Measurements from ENCODE around the gene WDR82. TPM values are rescaled to one million over a fixed set of nuclear protein-coding genes. Genes with fewer than 3 reads are reported as not detected.

Gene WDR82
- total and polyA plus RNA-seq, 2 of the 4 experiments (the other 2 are of a cell fraction): 38.1 to 68.1 TPM

- no peak overlapping the region for H4K8ac ChIP-seq (ENCODE audit: low read depth in 2 of 2, low read length in 2 of 2)
- no peak overlapping the region for H2AK5ac ChIP-seq (ENCODE audit: low read depth, low read length)
- no peak overlapping the region for H3K4me2 ChIP-seq (ENCODE audit: low read depth, low read length)
- 100% methylated on average over 1 of the region's 4 CpGs; no CpG with 5 or more reads in 1 of the 2 experiments for WGBS, 2 experiments (ENCODE audit: extremely low coverage in 2 of 2, insufficient read length in 1 of 2)
- in situ Hi-C loops (cut with MboI; ENCODE audit: low sequenced_read_pairs) (no loop called here), dilution Hi-C loops (cut with HindIII; ENCODE audit: low sequenced_read_pairs, unreplicated experiment) (no loop called here), intact Hi-C loops (cut with micrococcal nuclease) (no loop called here)
- no peak overlapping the region for H3K27ac ChIP-seq (ENCODE audit: insufficient read depth, low read length)
- no peak overlapping the region for H2BK15ac ChIP-seq (ENCODE audit: low read depth, low read length)
- H3K4me3 ChIP-seq (ENCODE audit: insufficient read depth, low read depth, low read length): no peak overlapping the region
- no peak overlapping the region for H3K18ac ChIP-seq (ENCODE audit: low read depth, low read length)
- H3K27me3 ChIP-seq (ENCODE audit: control insufficient read depth, insufficient read depth, low read length): no peaks in the 10 kb centered on the region
- H3K36me3 ChIP-seq (ENCODE audit: control insufficient read depth, insufficient read depth, low read length): peaks cover 61% of the 10 kb centered on the region
- H3K23ac ChIP-seq (ENCODE audit: low read depth, low read length): no peak overlapping the region
- no peak overlapping the region for H3K4ac ChIP-seq (ENCODE audit: low read depth, low read length)
- no peaks in the 10 kb centered on the region for H3K9me3 ChIP-seq (ENCODE audit: control insufficient read depth, insufficient read depth, low read length)
- H2BK5ac ChIP-seq (ENCODE audit: low read depth, low read length, poor library complexity, severe bottlenecking): no peak overlapping the region
- H2BK120ac ChIP-seq (ENCODE audit: low read depth, low read length): no peak overlapping the region
- H3K14ac ChIP-seq (replicated peaks; ENCODE audit: low read depth, low read length): no peak overlapping the region
- no peak overlapping the region for H4K91ac ChIP-seq (ENCODE audit: insufficient read depth, low read depth, low read length)
- ATAC-seq (ENCODE audit: low read depth) (no peak), DNase-seq (no peak)
- no peak overlapping the region for H3K9ac ChIP-seq (ENCODE audit: low read depth, low read length)
- CTCF ChIA-PET: no interaction called here
- H2AFZ ChIP-seq (replicated peaks; ENCODE audit: low read length, poor library complexity): no peak overlapping the region
- H3K4me1 ChIP-seq (ENCODE audit: control insufficient read depth, insufficient read depth, low read length): 0 out of 2 replicates have a peak, but pooled peaks cover 2% of the 10 kb centered on the region
- peaks cover 16% of the 10 kb centered on the region; the same call in 1 of the 2 replicates for H4K20me1 ChIP-seq (ENCODE audit: insufficient read depth, low read length)
- POLR2A ChIA-PET (ENCODE audit: unreplicated experiment): interaction anchor here (0.6 kb wide), 1 partner anchor 13 kb away, joined by 3 read pairs; no protein-coding TSS in a partner anchor
- H4K5ac ChIP-seq (ENCODE audit: low read depth, low read length): no peak overlapping the region
- H2AK9ac ChIP-seq (replicated peaks; ENCODE audit: low read depth, low read length, poor library complexity): no peak overlapping the region
- no TSS peak for BruUV-seq (replicated peaks)
- H3K56ac ChIP-seq (ENCODE audit: extremely low read depth, insufficient read depth, low read length): no peak overlapping the region
- no peak overlapping the region for H2BK20ac ChIP-seq (ENCODE audit: low read depth, low read length)
- H3K79me1 ChIP-seq (ENCODE audit: low read depth in 1 of 2, low read length in 2 of 2): peaks cover 20 to 62% of the 10 kb centered on the region in 2 experiments
- TF ChIP-seq CEBPB (IDR thresholded peaks at IDR 0.05; ENCODE audit: low read depth, low read length) (no peak), NFE2L2 (IDR thresholded peaks at IDR 0.05; ENCODE audit: low read depth, low read length) (no peak), RAD21 (IDR thresholded peaks at IDR 0.05; ENCODE audit: low read length) (no peak), MAZ (IDR thresholded peaks at IDR 0.05; ENCODE audit: borderline replicate concordance, low read depth, low read length) (no peak), BHLHE40 (IDR thresholded peaks at IDR 0.05; ENCODE audit: low read depth, low read length) (no peak), MXI1 (IDR thresholded peaks at IDR 0.05; ENCODE audit: borderline replicate concordance, low read depth, low read length) (no peak), RCOR1 (IDR thresholded peaks at IDR 0.05; ENCODE audit: insufficient replicate concordance, low read length) (no peak), CHD1 (IDR thresholded peaks at IDR 0.05; ENCODE audit: low read depth, low read length) (no peak), MAFK (IDR thresholded peaks at IDR 0.05; ENCODE audit: low read depth, low read length) (no peak), SMC3 (IDR thresholded peaks at IDR 0.05; ENCODE audit: low read depth, low read length) (no peak), RFX5 (IDR thresholded peaks at IDR 0.05; ENCODE audit: low read depth, low read length) (no peak), CTCF (conservative IDR thresholded peaks at IDR 0.05; ENCODE audit: low read depth, low read length) (no peak)
- TF ChIP-seq, protein P1, sequence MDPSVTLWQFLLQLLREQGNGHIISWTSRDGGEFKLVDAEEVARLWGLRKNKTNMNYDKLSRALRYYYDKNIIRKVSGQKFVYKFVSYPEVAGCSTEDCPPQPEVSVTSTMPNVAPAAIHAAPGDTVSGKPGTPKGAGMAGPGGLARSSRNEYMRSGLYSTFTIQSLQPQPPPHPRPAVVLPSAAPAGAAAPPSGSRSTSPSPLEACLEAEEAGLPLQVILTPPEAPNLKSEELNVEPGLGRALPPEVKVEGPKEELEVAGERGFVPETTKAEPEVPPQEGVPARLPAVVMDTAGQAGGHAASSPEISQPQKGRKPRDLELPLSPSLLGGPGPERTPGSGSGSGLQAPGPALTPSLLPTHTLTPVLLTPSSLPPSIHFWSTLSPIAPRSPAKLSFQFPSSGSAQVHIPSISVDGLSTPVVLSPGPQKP (IDR thresholded peaks at IDR 0.05; ENCODE audit: borderline replicate concordance, low read depth, low read length): no peak
- TF ChIP-seq, protein P2, sequence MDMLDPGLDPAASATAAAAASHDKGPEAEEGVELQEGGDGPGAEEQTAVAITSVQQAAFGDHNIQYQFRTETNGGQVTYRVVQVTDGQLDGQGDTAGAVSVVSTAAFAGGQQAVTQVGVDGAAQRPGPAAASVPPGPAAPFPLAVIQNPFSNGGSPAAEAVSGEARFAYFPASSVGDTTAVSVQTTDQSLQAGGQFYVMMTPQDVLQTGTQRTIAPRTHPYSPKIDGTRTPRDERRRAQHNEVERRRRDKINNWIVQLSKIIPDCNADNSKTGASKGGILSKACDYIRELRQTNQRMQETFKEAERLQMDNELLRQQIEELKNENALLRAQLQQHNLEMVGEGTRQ (IDR thresholded peaks at IDR 0.05; ENCODE audit: low read depth, low read length): no peak
- no peaks in the 10 kb centered on the region for H3K9me1 ChIP-seq (ENCODE audit: insufficient read depth, low read length)
Measured at GRCh38 chr3:52259448-52259847, 19.0 kb downstream of the WDR82 start.

Measured in IMR-90 (cell line).